AG04449 (cell line): ENCODE results near the gene GFM1.
"Not testable (repeated sequence)": the region's sequence is repeated elsewhere in the genome, so short reads cannot be mapped to it uniquely, and the experiment has no call there.

Source experiments
- CTCF ChIA-PET: fragments of 350-600 bp; formaldehyde crosslinking; extraction: SDS; loops from one replicate; lab custom pipeline; 2021; ENCODE audit warnings: antibody characterized with exemption; lab: Yijun Ruan, JAX
- POLR2A ChIA-PET: fragments of 400-600, 350-600 bp; formaldehyde crosslinking; extraction: SDS; loops from one replicate; lab custom pipeline; 2020; ENCODE audit warnings: antibody characterized with exemption, inconsistent platforms; lab: Yijun Ruan, JAX
- DNase-seq: peaks from one replicate; pipeline ENCODE4 v3.0.0-alpha.2; 2010; ENCODE audit warnings: low read depth, low spot score
- H3K4me3 ChIP-seq: 2 replicates; pipeline ENCODE4 v1.5.1; 2011; ENCODE audit warnings: low read depth, mild to moderate bottlenecking, control low read depth, low read length
- CTCF ChIP-seq: IDR thresholded peaks from one replicate; pipeline ENCODE4 v1.5.1; 2011; ENCODE audit warnings: mild to moderate bottlenecking, moderate library complexity, low read length, control low read depth, inconsistent platforms; ENCODE audit not compliant: insufficient read depth; ENCODE audit errors: missing control alignments

GFM1 gene

GRCh38 chr3:158679547-158680000, 35.2 kb downstream of the GFM1 start:
- H3K4me3 ChIP-seq = no peak overlapping the region
- ChIA-PET CTCF (interaction anchor here (0.7 to 4.5 kb wide), 9 partner anchors 9 to 112 kb away, joined by 3 to 39 read pairs (median 6); no protein-coding TSS in a partner anchor), POLR2A (no interaction called here)
- TF ChIP-seq CTCF = no peak
- DNase-seq = no peak

GRCh38 chr3:158680861-158681260, 36.5 kb downstream of the GFM1 start:
- DNase-seq = no peak
- H3K4me3 ChIP-seq = no peak overlapping the region
- ChIA-PET CTCF (interaction anchor here (1.2 to 4.5 kb wide), 3 partner anchors 13 to 36 kb away, joined by 4 to 39 read pairs (median 7); partner anchors contain the start of gene GFM1), POLR2A (no interaction called here)
- TF ChIP-seq CTCF = no peak

GRCh38 chr3:158683230-158683962, 39.1 kb downstream of the GFM1 start:
- DNase-seq = peak; percentile 76
- TF ChIP-seq CTCF = no peak
- no peak overlapping the region for H3K4me3 ChIP-seq
- CTCF ChIA-PET = interaction anchor here (0.9 to 2.8 kb wide), 8 partner anchors 9 to 108 kb away, joined by 3 to 15 read pairs (median 6); partner anchors contain the start of gene LXN
- POLR2A ChIA-PET = interaction anchor here (0.9 to 1.6 kb wide), 3 partner anchors 18 to 26 kb away, joined by 3 to 5 read pairs (median 3); no protein-coding TSS in a partner anchor

GRCh38 chr3:158685159-158685558, 40.8 kb downstream of the GFM1 start:
- CTCF ChIA-PET = interaction anchor here (0.7 to 2.8 kb wide), 4 partner anchors 19 to 106 kb away, joined by 3 to 15 read pairs (median 6); no protein-coding TSS in a partner anchor
- POLR2A ChIA-PET = no interaction called here
- no peak for DNase-seq
- no peak overlapping the region for H3K4me3 ChIP-seq
- no peak for TF ChIP-seq CTCF

GRCh38 chr3:158693866-158694456, 49.6 kb downstream of the GFM1 start:
- H3K4me3 ChIP-seq, POLR2A ChIA-PET, DNase-seq: not testable (repeated sequence)
- CTCF ChIA-PET = interaction anchor here (1.1 to 1.4 kb wide), 2 partner anchors 34 to 35 kb away, joined by 3 to 7 read pairs; no protein-coding TSS in a partner anchor

- TF ChIP-seq CTCF = no peak
- CTCF ChIA-PET = interaction anchor here (1.0 to 1.6 kb wide), 4 partner anchors 9 to 94 kb away, joined by 3 to 6 read pairs (median 4); no protein-coding TSS in a partner anchor
- POLR2A ChIA-PET = interaction anchor here (0.6 kb wide), 1 partner anchor 95 kb away, joined by 3 read pairs; no protein-coding TSS in a partner anchor
- no peak overlapping the region for H3K4me3 ChIP-seq
- DNase-seq = no peak
These were observed 52.3 kb downstream of the GFM1 start for GRCh38 chr3:158696618-158697017.
